DLD1 (cell line): Measurements from ENCODE around the gene TSHZ2.

Experiments used
- in situ Hi-C: cut with HindIII; loops from 2 replicates; pipeline ENCODE4 v1.10.0; 2017; ENCODE audit warnings: low sequenced_read_pairs

TSHZ2 gene, protein sequence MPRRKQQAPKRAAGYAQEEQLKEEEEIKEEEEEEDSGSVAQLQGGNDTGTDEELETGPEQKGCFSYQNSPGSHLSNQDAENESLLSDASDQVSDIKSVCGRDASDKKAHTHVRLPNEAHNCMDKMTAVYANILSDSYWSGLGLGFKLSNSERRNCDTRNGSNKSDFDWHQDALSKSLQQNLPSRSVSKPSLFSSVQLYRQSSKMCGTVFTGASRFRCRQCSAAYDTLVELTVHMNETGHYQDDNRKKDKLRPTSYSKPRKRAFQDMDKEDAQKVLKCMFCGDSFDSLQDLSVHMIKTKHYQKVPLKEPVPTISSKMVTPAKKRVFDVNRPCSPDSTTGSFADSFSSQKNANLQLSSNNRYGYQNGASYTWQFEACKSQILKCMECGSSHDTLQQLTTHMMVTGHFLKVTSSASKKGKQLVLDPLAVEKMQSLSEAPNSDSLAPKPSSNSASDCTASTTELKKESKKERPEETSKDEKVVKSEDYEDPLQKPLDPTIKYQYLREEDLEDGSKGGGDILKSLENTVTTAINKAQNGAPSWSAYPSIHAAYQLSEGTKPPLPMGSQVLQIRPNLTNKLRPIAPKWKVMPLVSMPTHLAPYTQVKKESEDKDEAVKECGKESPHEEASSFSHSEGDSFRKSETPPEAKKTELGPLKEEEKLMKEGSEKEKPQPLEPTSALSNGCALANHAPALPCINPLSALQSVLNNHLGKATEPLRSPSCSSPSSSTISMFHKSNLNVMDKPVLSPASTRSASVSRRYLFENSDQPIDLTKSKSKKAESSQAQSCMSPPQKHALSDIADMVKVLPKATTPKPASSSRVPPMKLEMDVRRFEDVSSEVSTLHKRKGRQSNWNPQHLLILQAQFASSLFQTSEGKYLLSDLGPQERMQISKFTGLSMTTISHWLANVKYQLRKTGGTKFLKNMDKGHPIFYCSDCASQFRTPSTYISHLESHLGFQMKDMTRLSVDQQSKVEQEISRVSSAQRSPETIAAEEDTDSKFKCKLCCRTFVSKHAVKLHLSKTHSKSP (N-terminal part only)

GRCh38 chr20:52972190-52972937 lies at the start of gene TSHZ2:
TSHZ2 (plus strand) TSS chr20:52972358; CDS start chr20:52973294, 936 bp downstream.
- in situ Hi-C loops = no loop called here

DNA sequence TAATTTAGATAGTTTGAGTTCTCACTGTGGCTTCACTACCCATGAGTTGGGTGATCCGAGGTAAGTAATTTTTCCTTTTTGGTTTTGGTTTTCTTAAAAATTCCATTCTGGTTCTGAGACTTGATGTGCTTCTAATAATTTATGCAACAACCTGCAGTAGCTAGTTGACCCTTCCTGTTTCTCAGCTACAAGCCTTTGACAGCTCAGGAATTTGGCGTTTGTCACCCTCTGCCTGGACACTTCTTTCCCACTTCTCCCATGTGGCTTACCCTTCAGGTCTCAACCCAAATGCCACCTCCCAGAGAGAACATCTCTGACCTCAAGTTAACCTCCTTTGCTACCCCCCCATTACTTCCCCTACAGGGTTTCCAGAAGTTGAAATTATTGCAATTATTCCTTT lies 49.7 kb upstream of the TSHZ2 start:
- in situ Hi-C loops = no loop called here

GRCh38 chr20:52923123-52923937 lies 48.8 kb upstream of the TSHZ2 start:
- in situ Hi-C loops = no loop called here

DNA sequence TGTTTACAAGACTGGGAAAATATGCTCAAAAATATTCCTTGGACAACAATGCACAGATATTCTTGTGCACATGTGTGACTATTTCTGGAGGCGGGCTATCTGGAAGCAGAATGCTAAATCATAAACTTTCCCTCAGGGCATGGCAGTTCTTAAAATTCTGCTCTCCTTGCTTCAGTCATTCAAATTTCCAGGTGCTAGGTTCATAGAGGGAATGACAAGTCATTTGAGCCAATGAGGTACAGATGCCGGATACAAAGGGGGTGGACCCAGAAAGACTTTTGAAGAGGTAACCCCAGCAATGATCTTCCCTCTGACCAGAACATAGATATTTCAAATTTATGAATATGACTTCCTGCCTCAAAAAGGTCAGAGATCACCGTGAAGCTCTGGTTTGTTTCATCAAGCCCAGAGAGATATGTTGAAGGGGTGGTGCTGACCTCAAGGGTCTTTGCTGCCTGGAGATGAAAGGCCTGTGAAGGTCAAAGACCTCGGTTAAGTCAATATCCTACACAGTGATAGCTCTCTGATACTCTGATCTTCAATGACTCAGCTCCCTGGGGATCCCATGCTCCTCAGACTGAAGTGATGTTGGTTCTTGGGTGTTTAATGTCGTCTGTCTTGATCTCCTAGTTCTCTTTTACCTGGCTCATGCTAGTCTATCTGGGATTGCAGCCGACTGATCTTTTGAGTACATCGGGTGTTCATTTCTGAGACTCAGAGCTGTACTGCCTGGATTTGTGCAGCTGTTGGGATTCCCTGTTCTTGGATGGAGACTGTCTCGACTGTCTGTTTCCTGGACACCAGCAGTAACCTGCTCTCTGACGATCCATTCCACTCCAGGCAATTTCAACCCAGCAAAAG lies 47.5 kb upstream of the TSHZ2 start:
- in situ Hi-C loops = no loop called here

GRCh38 chr20:52926505-52926904 lies 45.7 kb upstream of the TSHZ2 start:
- in situ Hi-C loops = no loop called here

DNA sequence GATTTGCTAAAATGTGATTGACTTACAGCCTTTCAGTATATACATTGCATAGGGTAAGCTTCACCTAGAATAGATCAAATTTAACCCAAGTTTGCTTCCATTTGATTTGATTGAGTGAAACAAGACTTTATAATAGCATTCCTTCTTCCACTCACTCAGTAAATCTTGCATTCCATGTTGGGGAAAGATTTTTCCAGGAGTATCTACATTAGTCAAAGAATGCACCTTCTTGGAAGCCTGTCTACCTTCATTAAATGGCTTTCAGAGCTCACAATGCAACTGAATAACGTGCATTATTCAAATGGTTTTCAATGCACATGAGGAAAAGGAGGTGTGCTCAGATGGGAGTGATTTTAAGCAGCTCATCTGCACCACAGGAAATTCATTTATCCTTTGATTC lies 38.3 kb upstream of the TSHZ2 start:
- in situ Hi-C loops = no loop called here

DNA sequence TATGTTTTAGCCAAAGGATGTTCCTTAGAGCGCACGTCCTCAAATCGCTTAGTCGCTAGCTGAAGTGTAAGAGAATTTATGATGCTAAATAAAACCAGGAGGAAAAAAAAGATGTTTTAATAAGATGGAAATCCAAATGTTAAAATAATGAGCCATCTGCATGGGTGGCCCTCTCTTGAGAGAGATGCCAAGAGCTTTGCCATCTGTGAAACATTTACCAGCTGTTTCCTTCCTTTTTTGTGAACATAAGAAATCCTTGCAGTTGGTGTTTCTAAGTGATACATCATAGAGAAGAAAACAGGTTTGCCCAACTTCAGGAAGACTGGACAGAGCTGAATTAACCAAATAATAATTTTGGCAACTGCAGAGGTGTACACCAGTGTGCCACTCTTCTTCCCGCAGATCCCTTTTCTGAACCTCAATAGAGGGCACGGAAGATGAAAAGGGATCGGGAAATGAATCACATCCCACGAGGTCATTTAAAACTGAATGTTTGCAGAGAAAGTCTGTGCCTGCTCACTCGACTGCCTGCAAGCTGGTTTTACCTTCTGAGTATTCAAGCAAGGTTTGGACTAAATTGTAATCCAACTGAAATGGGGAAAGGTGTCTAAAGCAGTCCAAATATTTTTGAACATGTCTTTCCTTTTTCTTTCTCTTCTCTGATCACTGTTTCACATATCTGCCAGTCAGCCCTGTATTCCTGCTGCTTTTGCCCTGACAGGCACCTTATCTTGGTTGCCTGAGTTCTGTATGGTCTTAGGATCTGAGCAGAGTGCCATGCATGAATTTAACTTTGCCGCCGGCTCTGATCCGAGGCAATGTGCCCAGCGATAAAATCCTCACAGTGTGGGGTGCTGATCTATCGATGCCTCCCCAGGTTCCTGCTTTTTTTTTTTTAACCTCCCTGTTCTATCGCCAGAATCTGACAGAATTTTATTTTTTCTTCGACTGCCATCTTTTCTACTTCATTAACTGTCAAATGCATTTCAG lies 35.5 kb upstream of the TSHZ2 start:
- in situ Hi-C loops = no loop called here

DNA sequence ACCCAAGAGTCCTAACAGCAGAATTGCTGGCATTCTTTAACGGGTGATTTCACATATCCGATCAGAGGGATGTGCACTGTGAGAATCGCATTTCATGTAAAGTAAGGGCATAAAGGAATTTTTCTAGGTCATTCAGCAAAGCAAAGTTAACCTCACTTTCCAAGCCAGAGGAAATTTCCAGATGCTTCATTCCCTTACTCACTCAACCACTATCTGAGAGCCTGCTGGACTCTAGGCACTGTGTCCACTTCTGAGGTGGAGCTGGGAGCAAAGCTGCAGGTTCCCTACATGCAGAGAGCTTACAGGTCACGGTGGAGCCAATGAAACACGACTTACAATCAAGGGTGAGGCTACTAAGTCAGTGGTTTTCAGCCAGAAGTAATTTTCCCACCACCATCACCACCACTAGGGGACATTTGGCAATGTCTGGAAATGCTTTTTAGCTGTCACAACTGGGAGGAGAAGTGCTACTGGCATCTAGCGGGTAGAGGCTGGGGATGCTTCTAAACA lies 34.5 kb upstream of the TSHZ2 start:
- in situ Hi-C loops = no loop called here

GRCh38 chr20:52939141-52939540 lies 33.0 kb upstream of the TSHZ2 start:
- in situ Hi-C loops = no loop called here

DNA sequence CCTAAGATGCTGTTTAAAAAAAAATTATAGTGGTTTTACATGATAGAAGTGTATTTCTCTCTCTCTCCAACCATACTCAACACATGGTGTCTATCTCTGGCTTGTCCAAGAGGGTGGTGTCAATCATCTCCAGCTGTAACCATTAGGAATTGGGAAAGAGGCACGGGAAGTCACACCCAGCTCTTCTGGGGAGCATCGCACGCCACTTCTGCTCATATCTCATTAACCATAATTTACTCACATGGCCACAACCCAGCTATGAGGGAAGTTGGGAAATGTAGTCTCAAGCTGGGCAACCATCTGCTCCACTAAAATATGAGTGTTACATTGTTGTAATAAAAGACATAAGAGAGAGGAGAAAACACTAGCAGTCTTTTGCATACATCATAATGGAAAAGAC lies 30.4 kb upstream of the TSHZ2 start:
- in situ Hi-C loops = no loop called here

DNA sequence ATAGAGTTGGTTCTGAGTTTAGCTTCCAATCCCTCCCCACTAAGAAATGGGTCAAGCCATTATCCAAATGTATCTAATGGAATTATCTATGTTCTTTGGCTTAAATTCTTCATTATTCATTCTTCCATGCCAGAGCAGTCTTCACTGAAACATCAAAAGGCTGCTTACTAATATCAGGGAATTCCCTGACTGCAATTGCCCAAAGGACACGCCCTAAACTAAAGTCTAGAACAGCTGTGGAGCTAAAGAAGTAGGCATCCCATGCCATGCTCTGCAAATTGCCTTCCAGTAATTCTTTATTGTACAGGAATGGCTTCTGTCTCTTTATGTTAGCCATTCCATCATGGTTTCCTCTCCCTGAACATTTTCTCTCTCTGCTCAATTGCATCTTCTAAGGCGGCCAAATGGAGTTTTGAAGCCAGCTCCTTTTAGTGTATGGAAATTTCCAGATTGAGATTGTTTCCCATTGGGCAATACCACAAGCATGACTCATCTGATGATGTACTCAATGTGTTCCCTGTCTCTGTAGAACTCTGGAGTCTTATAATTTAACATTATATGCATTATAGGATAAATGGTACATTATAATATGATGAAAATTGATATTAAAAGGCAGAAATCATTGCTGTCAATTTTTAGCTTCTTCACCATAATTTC lies 28.8 kb upstream of the TSHZ2 start:
- in situ Hi-C loops = no loop called here

DNA sequence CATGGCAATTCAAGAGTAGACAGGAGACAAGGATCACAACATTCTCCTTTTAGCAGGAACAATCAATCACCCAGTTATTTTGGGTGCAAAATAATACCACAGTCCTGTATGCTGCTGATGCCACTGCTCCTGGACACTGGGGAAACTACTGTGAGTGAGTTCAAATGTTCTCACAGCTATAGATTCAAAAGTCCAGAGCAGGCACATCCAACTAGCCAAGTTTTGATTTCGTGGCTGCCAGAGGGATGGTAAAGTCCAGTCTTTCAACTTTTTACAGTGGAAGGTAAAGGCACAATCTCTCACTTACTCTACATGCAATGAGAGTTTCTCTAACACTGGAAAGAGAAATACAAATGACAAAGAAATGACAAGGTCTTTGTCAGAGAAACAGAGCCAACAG lies 26.9 kb upstream of the TSHZ2 start:
- in situ Hi-C loops = no loop called here

DNA sequence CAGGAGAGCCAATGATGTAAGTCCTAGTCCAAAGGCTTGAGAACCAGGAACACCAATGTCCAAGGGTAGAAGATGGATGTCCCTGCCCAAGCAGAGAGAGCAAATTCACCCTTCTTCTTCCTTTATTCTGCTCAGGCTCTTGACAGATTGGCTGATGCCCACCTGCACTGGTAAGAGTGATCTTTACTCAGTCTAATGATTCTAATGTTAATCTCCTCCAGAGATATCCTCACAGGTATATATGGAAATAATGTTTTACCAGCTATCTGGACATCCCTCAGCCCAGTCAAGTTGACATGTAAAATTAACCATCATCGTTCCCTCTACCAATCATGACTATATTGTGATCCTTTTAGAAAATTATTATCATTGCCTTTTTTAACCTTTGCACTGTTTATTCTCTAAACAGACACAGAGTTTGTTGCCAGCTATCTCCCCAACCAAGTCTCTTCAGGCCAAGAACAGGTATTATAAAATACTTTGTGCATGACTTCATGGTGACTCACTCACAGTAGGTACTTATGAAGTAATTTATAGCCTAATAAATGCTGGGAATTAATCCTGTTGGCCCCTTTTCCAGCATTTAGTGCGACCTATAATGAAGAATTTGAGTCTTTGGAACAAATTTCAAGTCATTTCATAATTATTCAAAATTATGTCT lies 26.2 kb upstream of the TSHZ2 start:
- in situ Hi-C loops = no loop called here

GRCh38 chr20:52948491-52948890 lies 23.7 kb upstream of the TSHZ2 start:
- in situ Hi-C loops = no loop called here

- in situ Hi-C loops = no loop called here
These were observed 19.1 kb upstream of the TSHZ2 start for GRCh38 chr20:52953020-52953419.

- in situ Hi-C loops = no loop called here
These were observed 17.3 kb upstream of the TSHZ2 start for GRCh38 chr20:52954849-52955248.

- in situ Hi-C loops = no loop called here
These were observed 13.9 kb upstream of the TSHZ2 start for GRCh38 chr20:52958211-52958610.
